K562 (cell line): Measurements from ENCODE around the gene IGDCC3. TPM values are rescaled to one million over a fixed set of nuclear protein-coding genes. Genes with fewer than 3 reads are reported as not detected.

Source experiments
- MECOM ChIP-seq: fragments of 250-450 bp; sonication (Bioruptor Pico); IDR thresholded peaks from 2 replicates; pipeline ENCODE4 v1.8.0; 2022; ENCODE audit warnings: inconsistent platforms
- RBFOX2 ChIP-seq: fragments of 200-400 bp; formaldehyde crosslinking; IDR thresholded peaks from 2 replicates; pipeline ENCODE4 v1.6.1; 2017; ENCODE audit warnings: low read depth, mild to moderate bottlenecking, low read length, moderate library complexity
- ZNF780A ChIP-seq: fragments of 250-450 bp; sonication (Bioruptor Pico); IDR thresholded peaks from 2 replicates; pipeline ENCODE4 v1.5.0; 2021; ENCODE audit warnings: mild to moderate bottlenecking
- polyA plus RNA-seq, 8 experiments: library from polyadenylated mRNA; depleted of rRNA in 4 of 8; stranded (reverse) in 5 of 8; unstranded in 3 of 8; fragments of >200 nt; fragmentation: Nextera tagmentation in 2 of 8; fragmentation: Illumina TruSeq in 1 of 8; extraction: Ambion mirVana in 2 of 8; extraction: Trizol in 1 of 8; gene quantifications; 2 replicates each; pipeline versions ENCODE4 v1.2.1 to v1.2.3, GENCODE V29; 2011 to 2014; ENCODE audit warnings: inconsistent platforms in 1 of 8, missing spikeins in 1 of 8
- total RNA-seq, 7 experiments: library from RNA; depleted of rRNA in 6 of 7; stranded (reverse); fragments of >200 nt in 6 of 7; fragmentation: Illumina TruSeq in 2 of 7; extraction: Trizol in 2 of 7; gene quantifications; 2 replicates each; pipeline versions ENCODE4 v1.2.1 to v1.2.3, GENCODE V29; 2011 to 2021; ENCODE audit warnings: low replicate concordance in 1 of 7
- TF ChIP-seq, protein P1 (sequence below), 3 experiments: fragments of 200-800 bp in 1 of 3; fragments of 250-450 bp in 1 of 3; fragments of 450-650 bp in 1 of 3; sonication (Bioruptor Pico) in 1 of 3; sonication (Bioruptor generic) in 1 of 3; formaldehyde crosslinking in 1 of 3; IDR thresholded peaks; 2 replicates each; pipeline versions ENCODE4 v1.6.1 to v1.8.0; 2016 to 2022; ENCODE audit warnings: mild to moderate bottlenecking in 2 of 3, missing genetic modification characterization in 2 of 3, missing compliant biosample characterization in 1 of 3, moderate library complexity in 1 of 3
- TF ChIP-seq, protein P2 (sequence below): fragments of 450-650 bp; conservative IDR thresholded peaks from 2 replicates; pipeline ENCODE4 v1.6.1; 2016; ENCODE audit warnings: missing genetic modification characterization, low read depth, mild to moderate bottlenecking, missing compliant biosample characterization, moderate library complexity
- TF ChIP-seq, protein P3 (sequence below): fragments of 450-650 bp; IDR thresholded peaks from 2 replicates; pipeline ENCODE4 v1.6.1; 2017; ENCODE audit warnings: antibody characterized with exemption, mild to moderate bottlenecking
- TF ChIP-seq, protein P4 (sequence below): sonication (generic); formaldehyde crosslinking; IDR thresholded peaks from 2 replicates; pipeline ENCODE4 v1.8.0; 2023; ENCODE audit warnings: missing genetic modification reagents, mild to moderate bottlenecking, borderline replicate concordance
- TF ChIP-seq, protein P5 (sequence below): fragments of 250-450 bp; sonication (Bioruptor Pico); IDR thresholded peaks from 2 replicates; pipeline ENCODE4 v1.5.0; 2021
- TF ChIP-seq, protein P6 (sequence below): sonication (generic); IDR thresholded peaks from 2 replicates; pipeline ENCODE4 v1.6.1; 2016

IGDCC3 gene
- total and polyA plus RNA-seq, 9 of the 15 experiments (the other 6 are each of a cell fraction or from before 2014, with no cell fraction given): not detected

DNA sequence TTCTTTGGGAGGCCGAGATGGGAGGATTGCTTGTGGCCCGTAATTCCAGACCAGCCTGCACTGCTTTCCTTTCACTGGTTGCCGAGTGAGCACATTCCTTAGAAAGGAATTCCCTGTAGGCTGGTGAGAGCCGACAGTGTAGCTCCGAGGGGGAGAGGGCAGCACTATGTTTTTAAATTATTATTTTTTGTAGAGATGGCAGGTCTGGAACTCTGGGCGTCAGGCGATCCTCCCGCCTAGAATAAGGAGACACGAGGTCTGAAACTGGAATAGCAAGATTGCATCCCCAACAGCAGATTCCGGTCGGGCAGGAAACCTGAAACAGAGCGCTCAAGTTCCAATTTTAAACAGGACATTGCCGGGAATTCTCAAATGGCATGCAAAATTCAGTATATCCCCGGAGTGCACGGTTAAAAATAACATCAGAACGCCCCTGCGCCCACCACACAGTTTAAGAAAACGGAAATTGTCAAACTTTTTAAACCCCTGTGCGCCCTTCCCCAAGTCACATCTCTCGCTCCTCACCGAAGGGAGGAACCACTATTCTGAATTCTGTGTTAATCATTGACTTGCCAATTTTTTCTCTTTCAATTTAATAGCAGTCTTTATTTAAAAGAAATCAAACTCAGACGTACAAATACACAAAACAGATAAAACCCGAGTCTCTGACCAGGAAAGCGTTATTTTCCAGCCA lies 74.0 kb downstream of the IGDCC3 start (continued):
- TF ChIP-seq, protein P1, sequence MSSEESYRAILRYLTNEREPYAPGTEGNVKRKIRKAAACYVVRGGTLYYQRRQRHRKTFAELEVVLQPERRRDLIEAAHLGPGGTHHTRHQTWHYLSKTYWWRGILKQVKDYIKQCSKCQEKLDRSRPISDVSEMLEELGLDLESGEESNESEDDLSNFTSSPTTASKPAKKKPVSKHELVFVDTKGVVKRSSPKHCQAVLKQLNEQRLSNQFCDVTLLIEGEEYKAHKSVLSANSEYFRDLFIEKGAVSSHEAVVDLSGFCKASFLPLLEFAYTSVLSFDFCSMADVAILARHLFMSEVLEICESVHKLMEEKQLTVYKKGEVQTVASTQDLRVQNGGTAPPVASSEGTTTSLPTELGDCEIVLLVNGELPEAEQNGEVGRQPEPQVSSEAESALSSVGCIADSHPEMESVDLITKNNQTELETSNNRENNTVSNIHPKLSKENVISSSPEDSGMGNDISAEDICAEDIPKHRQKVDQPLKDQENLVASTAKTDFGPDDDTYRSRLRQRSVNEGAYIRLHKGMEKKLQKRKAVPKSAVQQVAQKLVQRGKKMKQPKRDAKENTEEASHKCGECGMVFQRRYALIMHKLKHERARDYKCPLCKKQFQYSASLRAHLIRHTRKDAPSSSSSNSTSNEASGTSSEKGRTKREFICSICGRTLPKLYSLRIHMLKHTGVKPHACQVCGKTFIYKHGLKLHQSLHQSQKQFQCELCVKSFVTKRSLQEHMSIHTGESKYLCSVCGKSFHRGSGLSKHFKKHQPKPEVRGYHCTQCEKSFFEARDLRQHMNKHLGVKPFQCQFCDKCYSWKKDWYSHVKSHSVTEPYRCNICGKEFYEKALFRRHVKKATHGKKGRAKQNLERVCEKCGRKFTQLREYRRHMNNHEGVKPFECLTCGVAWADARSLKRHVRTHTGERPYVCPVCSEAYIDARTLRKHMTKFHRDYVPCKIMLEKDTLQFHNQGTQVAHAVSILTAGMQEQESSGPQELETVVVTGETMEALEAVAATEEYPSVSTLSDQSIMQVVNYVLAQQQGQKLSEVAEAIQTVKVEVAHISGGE (CRISPR knock-in tag; IDR thresholded peaks at IDR 0.05): peak in 2 of 3 experiments; percentile 59 to 84; a peak in 3 of 6 replicates
- TF ChIP-seq MECOM (CRISPR knock-in tag) (peak; percentile 18), RBFOX2 (no peak), ZNF780A (CRISPR knock-in tag) (no peak)
- TF ChIP-seq, protein P2, sequence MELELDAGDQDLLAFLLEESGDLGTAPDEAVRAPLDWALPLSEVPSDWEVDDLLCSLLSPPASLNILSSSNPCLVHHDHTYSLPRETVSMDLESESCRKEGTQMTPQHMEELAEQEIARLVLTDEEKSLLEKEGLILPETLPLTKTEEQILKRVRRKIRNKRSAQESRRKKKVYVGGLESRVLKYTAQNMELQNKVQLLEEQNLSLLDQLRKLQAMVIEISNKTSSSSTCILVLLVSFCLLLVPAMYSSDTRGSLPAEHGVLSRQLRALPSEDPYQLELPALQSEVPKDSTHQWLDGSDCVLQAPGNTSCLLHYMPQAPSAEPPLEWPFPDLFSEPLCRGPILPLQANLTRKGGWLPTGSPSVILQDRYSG (tag): peak; percentile 47; the same call in 1 of the 2 replicates
- TF ChIP-seq, protein P3, sequence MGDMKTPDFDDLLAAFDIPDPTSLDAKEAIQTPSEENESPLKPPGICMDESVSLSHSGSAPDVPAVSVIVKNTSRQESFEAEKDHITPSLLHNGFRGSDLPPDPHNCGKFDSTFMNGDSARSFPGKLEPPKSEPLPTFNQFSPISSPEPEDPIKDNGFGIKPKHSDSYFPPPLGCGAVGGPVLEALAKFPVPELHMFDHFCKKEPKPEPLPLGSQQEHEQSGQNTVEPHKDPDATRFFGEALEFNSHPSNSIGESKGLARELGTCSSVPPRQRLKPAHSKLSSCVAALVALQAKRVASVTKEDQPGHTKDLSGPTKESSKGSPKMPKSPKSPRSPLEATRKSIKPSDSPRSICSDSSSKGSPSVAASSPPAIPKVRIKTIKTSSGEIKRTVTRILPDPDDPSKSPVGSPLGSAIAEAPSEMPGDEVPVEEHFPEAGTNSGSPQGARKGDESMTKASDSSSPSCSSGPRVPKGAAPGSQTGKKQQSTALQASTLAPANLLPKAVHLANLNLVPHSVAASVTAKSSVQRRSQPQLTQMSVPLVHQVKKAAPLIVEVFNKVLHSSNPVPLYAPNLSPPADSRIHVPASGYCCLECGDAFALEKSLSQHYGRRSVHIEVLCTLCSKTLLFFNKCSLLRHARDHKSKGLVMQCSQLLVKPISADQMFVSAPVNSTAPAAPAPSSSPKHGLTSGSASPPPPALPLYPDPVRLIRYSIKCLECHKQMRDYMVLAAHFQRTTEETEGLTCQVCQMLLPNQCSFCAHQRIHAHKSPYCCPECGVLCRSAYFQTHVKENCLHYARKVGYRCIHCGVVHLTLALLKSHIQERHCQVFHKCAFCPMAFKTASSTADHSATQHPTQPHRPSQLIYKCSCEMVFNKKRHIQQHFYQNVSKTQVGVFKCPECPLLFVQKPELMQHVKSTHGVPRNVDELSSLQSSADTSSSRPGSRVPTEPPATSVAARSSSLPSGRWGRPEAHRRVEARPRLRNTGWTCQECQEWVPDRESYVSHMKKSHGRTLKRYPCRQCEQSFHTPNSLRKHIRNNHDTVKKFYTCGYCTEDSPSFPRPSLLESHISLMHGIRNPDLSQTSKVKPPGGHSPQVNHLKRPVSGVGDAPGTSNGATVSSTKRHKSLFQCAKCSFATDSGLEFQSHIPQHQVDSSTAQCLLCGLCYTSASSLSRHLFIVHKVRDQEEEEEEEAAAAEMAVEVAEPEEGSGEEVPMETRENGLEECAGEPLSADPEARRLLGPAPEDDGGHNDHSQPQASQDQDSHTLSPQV: peak; percentile 89
- TF ChIP-seq, protein P4, sequence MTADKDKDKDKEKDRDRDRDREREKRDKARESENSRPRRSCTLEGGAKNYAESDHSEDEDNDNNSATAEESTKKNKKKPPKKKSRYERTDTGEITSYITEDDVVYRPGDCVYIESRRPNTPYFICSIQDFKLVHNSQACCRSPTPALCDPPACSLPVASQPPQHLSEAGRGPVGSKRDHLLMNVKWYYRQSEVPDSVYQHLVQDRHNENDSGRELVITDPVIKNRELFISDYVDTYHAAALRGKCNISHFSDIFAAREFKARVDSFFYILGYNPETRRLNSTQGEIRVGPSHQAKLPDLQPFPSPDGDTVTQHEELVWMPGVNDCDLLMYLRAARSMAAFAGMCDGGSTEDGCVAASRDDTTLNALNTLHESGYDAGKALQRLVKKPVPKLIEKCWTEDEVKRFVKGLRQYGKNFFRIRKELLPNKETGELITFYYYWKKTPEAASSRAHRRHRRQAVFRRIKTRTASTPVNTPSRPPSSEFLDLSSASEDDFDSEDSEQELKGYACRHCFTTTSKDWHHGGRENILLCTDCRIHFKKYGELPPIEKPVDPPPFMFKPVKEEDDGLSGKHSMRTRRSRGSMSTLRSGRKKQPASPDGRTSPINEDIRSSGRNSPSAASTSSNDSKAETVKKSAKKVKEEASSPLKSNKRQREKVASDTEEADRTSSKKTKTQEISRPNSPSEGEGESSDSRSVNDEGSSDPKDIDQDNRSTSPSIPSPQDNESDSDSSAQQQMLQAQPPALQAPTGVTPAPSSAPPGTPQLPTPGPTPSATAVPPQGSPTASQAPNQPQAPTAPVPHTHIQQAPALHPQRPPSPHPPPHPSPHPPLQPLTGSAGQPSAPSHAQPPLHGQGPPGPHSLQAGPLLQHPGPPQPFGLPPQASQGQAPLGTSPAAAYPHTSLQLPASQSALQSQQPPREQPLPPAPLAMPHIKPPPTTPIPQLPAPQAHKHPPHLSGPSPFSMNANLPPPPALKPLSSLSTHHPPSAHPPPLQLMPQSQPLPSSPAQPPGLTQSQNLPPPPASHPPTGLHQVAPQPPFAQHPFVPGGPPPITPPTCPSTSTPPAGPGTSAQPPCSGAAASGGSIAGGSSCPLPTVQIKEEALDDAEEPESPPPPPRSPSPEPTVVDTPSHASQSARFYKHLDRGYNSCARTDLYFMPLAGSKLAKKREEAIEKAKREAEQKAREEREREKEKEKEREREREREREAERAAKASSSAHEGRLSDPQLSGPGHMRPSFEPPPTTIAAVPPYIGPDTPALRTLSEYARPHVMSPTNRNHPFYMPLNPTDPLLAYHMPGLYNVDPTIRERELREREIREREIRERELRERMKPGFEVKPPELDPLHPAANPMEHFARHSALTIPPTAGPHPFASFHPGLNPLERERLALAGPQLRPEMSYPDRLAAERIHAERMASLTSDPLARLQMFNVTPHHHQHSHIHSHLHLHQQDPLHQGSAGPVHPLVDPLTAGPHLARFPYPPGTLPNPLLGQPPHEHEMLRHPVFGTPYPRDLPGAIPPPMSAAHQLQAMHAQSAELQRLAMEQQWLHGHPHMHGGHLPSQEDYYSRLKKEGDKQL (CRISPR knock-in tag): no peak
- TF ChIP-seq, protein P5, sequence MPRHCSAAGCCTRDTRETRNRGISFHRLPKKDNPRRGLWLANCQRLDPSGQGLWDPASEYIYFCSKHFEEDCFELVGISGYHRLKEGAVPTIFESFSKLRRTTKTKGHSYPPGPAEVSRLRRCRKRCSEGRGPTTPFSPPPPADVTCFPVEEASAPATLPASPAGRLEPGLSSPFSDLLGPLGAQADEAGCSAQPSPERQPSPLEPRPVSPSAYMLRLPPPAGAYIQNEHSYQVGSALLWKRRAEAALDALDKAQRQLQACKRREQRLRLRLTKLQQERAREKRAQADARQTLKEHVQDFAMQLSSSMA (CRISPR knock-in tag): no peak
- TF ChIP-seq, protein P6, sequence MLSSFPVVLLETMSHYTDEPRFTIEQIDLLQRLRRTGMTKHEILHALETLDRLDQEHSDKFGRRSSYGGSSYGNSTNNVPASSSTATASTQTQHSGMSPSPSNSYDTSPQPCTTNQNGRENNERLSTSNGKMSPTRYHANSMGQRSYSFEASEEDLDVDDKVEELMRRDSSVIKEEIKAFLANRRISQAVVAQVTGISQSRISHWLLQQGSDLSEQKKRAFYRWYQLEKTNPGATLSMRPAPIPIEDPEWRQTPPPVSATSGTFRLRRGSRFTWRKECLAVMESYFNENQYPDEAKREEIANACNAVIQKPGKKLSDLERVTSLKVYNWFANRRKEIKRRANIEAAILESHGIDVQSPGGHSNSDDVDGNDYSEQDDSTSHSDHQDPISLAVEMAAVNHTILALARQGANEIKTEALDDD: no peak
